ENCODE data around the gene OR2M7.

DNA sequence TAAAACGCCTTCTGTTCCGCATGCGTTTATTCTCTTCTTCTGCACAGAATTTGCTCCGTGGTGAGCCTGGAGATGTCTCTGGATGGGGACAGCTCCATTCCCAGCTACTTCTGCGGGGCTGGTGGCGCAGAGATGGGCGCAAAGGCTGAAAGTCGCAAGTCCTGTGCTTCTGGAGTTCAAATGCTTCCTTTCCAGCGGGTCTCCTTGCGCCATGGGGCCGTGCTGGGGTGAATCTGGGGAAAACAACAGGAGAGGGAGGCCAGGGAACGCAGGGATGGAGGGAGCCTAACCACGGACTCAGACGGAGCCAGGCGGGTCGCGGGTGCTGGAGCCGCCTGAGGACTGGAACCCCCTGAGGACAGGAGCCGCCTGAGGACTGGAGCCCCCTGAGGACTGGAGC is 18.3 kb downstream of the OR2M7 start:
- no peak for TF ChIP-seq CTCF (IDR thresholded peaks at IDR 0.05)
- TF ChIP-seq TCF7L2 (IDR thresholded peaks at IDR 0.05; ENCODE audit: low read depth, low read length) = no peak

Measured in Panc1 (cell line).